Raji (cell line): ENCODE results near the gene ADGRB2.

Experiments used
- POLR2A ChIP-seq: IDR thresholded peaks from 2 replicates; pipeline ENCODE4 v1.6.1; 2011; ENCODE audit warnings: low read depth, low read length, control low read depth; ENCODE audit not compliant: insufficient read depth

The ADGRB2 gene

GRCh38 chr1:31753707-31754349 is 10.3 kb downstream of the ADGRB2 start:
- TF ChIP-seq POLR2A: no peak

GRCh38 chr1:31752952-31753475 is 11.1 kb downstream of the ADGRB2 start:
- TF ChIP-seq POLR2A: no peak

- TF ChIP-seq POLR2A: no peak
These were observed 11.9 kb downstream of the ADGRB2 start for GRCh38 chr1:31752258-31752657.

- TF ChIP-seq POLR2A: no peak
These were observed 12.3 kb downstream of the ADGRB2 start for GRCh38 chr1:31751822-31752241.

GRCh38 chr1:31750858-31751510 is 13.2 kb downstream of the ADGRB2 start:
- no peak for TF ChIP-seq POLR2A

- TF ChIP-seq POLR2A: no peak
These were observed 14.1 kb downstream of the ADGRB2 start for GRCh38 chr1:31749785-31750735.

GRCh38 chr1:31748365-31748764 is 15.8 kb downstream of the ADGRB2 start:
- TF ChIP-seq POLR2A: no peak

- TF ChIP-seq POLR2A: no peak
These were observed 16.8 kb downstream of the ADGRB2 start for GRCh38 chr1:31747304-31747703.

GRCh38 chr1:31746687-31747086 is 17.5 kb downstream of the ADGRB2 start:
- TF ChIP-seq POLR2A: no peak

GRCh38 chr1:31745946-31746670 is 18.0 kb downstream of the ADGRB2 start:
- TF ChIP-seq POLR2A: no peak

- no peak for TF ChIP-seq POLR2A
These were observed 18.8 kb downstream of the ADGRB2 start for GRCh38 chr1:31745096-31745945.

- TF ChIP-seq POLR2A: no peak
These were observed 19.8 kb downstream of the ADGRB2 start for GRCh38 chr1:31744165-31744888.
